T-helper 1 cell treated with Interleukin-12 subunit alpha and Interleukin-12 subunit beta and Interleukin-4 antibody, amounts not matched to agents 30 μg/mL and 1 μg/mL, for 36 hours (primary cell): ENCODE results near the gene CARMIL1.

Experiments used
- H3K27ac Mint-ChIP-seq: one replicate; pipeline ENCODE4 v1.8.0; 2021; ENCODE audit warnings: mild to moderate bottlenecking, mixed read lengths
- H3K27me3 Mint-ChIP-seq: one replicate; pipeline ENCODE4 v1.8.0; 2021; ENCODE audit warnings: low read depth, mixed read lengths
- H3K36me3 Mint-ChIP-seq: one replicate; pipeline ENCODE4 v1.8.0; 2021; ENCODE audit warnings: low read depth, mixed read lengths
- H3K4me1 Mint-ChIP-seq: one replicate; pipeline ENCODE4 v1.8.0; 2021; ENCODE audit warnings: low read depth, mixed read lengths
- H3K4me3 Mint-ChIP-seq: one replicate; pipeline ENCODE4 v1.8.0; 2021; ENCODE audit warnings: mild to moderate bottlenecking, moderate library complexity, mixed read lengths
- H3K9me3 Mint-ChIP-seq: one replicate; pipeline ENCODE4 v1.8.0; 2021; ENCODE audit warnings: mixed read lengths

The CARMIL1 gene

DNA sequence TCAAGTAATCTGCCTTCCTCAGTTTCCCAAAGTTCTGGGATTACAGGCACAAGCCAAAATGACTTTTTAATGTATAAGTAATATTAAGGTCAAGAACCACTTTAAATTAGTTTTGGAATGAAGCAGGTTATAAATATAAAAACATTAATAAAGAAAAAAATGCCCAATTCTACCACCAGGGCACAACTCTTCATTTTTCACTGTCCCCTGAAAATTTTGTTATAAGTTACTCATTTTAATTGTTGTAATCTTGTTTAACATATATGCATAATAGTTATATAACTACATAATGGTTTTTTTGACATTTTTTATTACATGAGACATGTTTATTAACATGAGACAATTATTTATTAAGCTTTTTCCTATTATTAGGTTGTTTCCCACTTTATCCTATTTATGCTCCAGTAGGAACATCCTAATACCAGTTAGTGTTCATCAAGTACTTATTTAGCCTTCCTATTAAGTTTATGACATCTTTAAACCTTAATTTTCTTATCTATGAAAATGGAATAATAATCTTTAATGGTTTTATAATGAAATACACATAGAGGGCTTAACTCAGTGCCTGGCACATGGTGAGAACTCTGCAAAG is 190.7 kb downstream of the CARMIL1 start:
- no peaks in the 10 kb centered on the region for H3K27me3 Mint-ChIP-seq
- H3K4me3 Mint-ChIP-seq = no peak overlapping the region
- no peak overlapping the region for H3K27ac Mint-ChIP-seq
- no peaks in the 10 kb centered on the region for H3K9me3 Mint-ChIP-seq
- H3K36me3 Mint-ChIP-seq = no peaks in the 10 kb centered on the region
- H3K4me1 Mint-ChIP-seq = no peaks in the 10 kb centered on the region

- Mint-ChIP-seq H3K36me3 (no peaks in the 10 kb centered on the region), H3K4me1 (no peaks in the 10 kb centered on the region), H3K27ac (no peak overlapping the region), H3K9me3 (no peaks in the 10 kb centered on the region), H3K4me3 (no peak overlapping the region), H3K27me3 (no peaks in the 10 kb centered on the region)
Observed at GRCh38 chr6:25472306-25472705, 193.1 kb downstream of the CARMIL1 start.

DNA sequence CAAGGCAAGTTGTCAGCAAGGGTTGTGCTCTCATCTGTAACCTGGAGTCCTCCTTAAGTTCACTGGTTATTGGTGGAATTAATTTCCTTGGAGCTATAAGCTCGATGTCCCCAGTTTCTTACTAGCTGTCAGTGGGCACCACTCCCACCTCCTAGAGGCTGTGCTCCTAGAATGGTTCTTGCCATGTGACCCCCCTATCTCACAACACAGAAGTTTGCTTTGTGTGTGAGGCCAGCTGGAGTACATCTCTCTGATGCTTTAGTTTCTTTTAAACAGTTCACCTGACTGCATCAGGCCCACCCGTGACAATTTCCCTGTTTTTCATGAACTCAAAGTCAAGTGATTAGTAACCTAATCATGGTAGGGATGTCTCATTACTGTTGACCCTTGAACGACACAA is 193.7 kb downstream of the CARMIL1 start:
- Mint-ChIP-seq H3K9me3 (no peaks in the 10 kb centered on the region), H3K27me3 (no peaks in the 10 kb centered on the region), H3K4me3 (no peak overlapping the region), H3K27ac (no peak overlapping the region), H3K4me1 (no peaks in the 10 kb centered on the region), H3K36me3 (no peaks in the 10 kb centered on the region)

- Mint-ChIP-seq H3K9me3 (no peaks in the 10 kb centered on the region), H3K36me3 (no peaks in the 10 kb centered on the region), H3K4me3 (no peak overlapping the region), H3K27ac (no peak overlapping the region), H3K27me3 (no peaks in the 10 kb centered on the region), H3K4me1 (no peaks in the 10 kb centered on the region)
Observed at GRCh38 chr6:25473447-25473846, 194.3 kb downstream of the CARMIL1 start.

DNA sequence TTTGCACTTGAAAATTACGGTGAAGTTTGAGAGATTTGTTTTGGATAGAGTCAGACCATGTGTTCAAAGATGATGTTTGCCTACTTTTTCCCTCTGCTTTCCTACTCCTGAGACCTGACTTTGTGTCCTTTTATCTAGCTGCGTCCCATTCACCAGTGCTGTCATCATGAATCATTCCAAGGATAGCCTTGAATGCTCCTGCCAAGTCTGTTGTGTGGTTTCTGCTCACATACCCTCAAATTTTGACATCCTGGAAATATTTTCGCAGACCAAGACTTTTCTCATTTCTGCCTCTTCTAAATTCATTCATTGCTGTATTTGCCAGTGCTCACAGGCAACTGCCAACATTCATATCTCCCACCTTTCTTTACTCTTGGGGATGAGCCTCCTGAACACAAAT is 197.0 kb downstream of the CARMIL1 start:
- H3K27me3 Mint-ChIP-seq = no peaks in the 10 kb centered on the region
- no peaks in the 10 kb centered on the region for H3K36me3 Mint-ChIP-seq

GRCh38 chr6:25477006-25477590 is 197.9 kb downstream of the CARMIL1 start:
- Mint-ChIP-seq H3K9me3 (no peaks in the 10 kb centered on the region), H3K27me3 (no peaks in the 10 kb centered on the region), H3K4me3 (no peak overlapping the region), H3K27ac (no peak overlapping the region), H3K4me1 (no peaks in the 10 kb centered on the region), H3K36me3 (no peaks in the 10 kb centered on the region)

More for the DNA sequence above, 197.0 kb downstream of the CARMIL1 start:
- H3K4me1 Mint-ChIP-seq = no peaks in the 10 kb centered on the region
- no peak overlapping the region for H3K27ac Mint-ChIP-seq
- no peaks in the 10 kb centered on the region for H3K9me3 Mint-ChIP-seq
- no peak overlapping the region for H3K4me3 Mint-ChIP-seq

DNA sequence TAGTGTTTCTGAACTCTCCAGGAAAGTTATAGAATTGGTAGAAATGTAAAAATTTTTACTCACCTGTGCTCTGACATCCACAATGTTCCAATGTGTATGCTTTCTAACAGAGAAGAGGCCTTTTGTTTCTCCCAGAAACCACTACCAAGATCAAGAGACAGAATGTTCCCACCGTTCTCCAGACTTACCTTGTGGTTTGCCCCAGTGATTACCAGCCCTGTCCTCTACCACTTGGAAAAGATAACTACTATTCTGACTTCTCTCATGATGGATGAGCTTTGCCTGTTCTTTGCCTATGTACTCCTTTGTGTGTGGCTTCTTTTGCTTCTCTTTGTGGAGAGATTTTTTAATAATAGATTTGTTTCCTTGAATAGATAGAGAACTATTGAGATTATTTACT is 199.8 kb downstream of the CARMIL1 start:
- Mint-ChIP-seq H3K9me3 (no peaks in the 10 kb centered on the region), H3K27me3 (no peaks in the 10 kb centered on the region), H3K4me1 (no peaks in the 10 kb centered on the region), H3K36me3 (no peaks in the 10 kb centered on the region), H3K4me3 (no peak overlapping the region), H3K27ac (no peak overlapping the region)

DNA sequence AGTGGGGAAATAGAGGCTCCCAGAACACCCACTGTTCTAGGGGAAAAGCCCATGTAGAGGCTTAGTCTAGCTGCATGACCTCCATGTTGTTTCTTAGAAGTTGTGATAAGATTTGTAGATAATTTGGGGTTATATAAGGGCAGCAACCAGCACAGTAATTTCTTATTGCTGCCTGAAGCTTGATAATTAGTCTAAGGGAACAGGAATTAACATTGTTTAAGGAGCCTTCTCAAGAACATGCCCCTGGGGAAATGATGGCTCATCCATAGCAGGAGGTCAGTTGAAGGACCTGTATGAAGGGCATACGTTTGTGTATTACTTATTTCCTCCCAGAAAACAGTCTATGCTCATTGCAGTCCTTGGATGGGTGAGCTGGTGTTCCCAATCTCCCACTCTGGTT is 202.1 kb downstream of the CARMIL1 start:
- Mint-ChIP-seq H3K4me3 (no peak overlapping the region), H3K36me3 (no peaks in the 10 kb centered on the region), H3K27ac (no peak overlapping the region)

GRCh38 chr6:25482996-25483395 is 203.8 kb downstream of the CARMIL1 start:
- Mint-ChIP-seq H3K27me3 (no peaks in the 10 kb centered on the region), H3K4me1 (no peaks in the 10 kb centered on the region), H3K9me3 (no peaks in the 10 kb centered on the region), H3K4me3 (no peak overlapping the region), H3K27ac (no peak overlapping the region), H3K36me3 (no peaks in the 10 kb centered on the region)

More for the DNA sequence above, 202.1 kb downstream of the CARMIL1 start:
- H3K4me1 Mint-ChIP-seq = no peaks in the 10 kb centered on the region
- H3K9me3 Mint-ChIP-seq = no peaks in the 10 kb centered on the region
- no peaks in the 10 kb centered on the region for H3K27me3 Mint-ChIP-seq

DNA sequence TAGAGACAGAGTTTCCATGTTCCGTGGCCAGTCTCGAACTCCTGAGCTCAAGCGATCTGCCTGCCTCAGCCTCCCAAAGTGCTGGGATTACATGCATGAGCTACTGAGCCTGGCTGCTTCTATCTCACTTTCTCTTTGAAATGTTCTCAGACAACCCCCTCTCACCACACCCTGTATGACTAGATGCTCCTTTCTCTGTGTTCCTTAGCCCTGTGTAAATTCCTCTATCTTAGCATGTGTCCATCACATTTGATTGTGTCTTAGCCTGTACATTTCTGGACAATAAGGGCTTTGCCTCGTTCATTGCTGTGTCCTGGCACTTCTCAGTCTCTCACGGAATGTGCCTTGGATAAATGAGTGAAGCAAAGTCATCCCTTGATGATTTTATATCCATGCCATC is 204.8 kb downstream of the CARMIL1 start:
- H3K4me1 Mint-ChIP-seq = no peaks in the 10 kb centered on the region
- H3K27ac Mint-ChIP-seq = no peak overlapping the region
- no peak overlapping the region for H3K4me3 Mint-ChIP-seq
- no peaks in the 10 kb centered on the region for H3K9me3 Mint-ChIP-seq
- H3K27me3 Mint-ChIP-seq = no peaks in the 10 kb centered on the region
- H3K36me3 Mint-ChIP-seq = no peaks in the 10 kb centered on the region

DNA sequence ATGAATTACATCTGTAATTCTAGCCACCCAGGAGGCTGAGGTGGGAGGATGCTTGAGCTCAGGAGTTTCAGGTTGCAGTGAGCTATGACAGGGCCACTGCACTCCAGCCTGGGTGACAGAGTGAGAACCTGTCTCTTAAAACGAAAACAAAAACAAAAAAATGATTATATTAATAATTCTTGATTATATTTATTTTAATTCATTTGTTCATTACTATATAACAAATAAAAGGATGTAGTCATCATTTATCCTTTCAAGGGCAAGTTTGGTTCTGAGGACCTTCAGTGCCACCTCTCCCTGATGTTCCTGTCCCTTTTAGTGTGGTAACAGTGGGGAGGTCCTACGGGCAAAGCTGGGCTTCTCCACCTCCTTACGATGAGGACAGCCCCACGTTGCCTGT is 205.7 kb downstream of the CARMIL1 start:
- no peak overlapping the region for H3K27ac Mint-ChIP-seq
- no peaks in the 10 kb centered on the region for H3K36me3 Mint-ChIP-seq
- no peak overlapping the region for H3K4me3 Mint-ChIP-seq
- peaks cover 3% of the 10 kb centered on the region for H3K4me1 Mint-ChIP-seq
- H3K9me3 Mint-ChIP-seq = no peaks in the 10 kb centered on the region
- H3K27me3 Mint-ChIP-seq = no peaks in the 10 kb centered on the region

DNA sequence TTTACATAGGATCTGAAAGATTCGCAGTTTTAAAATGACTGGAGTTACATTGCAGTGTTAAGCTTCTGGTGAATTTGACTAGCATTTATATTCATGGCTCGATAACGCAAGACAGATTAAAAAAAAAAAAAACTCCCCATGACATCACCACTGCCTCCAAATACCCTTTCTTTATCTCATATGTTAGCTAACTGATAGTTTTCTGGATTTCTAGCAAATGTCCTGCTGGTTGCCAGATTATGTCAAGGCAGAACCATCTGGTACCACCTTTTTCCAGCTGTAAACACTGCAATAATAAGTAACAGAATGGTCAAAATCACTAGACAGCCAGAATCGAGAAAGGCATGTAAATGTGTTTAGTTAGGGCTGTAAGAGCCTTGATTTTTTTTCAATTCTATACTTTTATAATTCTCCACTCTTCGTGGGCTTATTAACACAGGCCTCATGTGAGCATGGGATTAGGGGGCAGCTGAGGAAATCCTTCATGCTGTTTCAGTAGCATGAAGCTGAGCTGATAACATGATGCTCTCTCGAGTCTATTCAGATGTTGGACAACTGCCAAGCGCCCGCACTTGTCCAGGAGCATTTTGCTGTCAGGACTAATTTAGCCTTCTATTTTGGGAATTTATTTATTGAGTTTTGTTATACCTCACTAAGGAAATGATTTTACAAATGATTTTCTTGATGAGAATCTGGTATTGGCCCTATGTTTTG is 206.8 kb downstream of the CARMIL1 start:
- H3K27ac Mint-ChIP-seq = no peak overlapping the region
- H3K4me1 Mint-ChIP-seq = peaks cover 7% of the 10 kb centered on the region
- no peak overlapping the region for H3K4me3 Mint-ChIP-seq
- H3K27me3 Mint-ChIP-seq = no peaks in the 10 kb centered on the region
- H3K36me3 Mint-ChIP-seq = no peaks in the 10 kb centered on the region
- H3K9me3 Mint-ChIP-seq = no peaks in the 10 kb centered on the region

GRCh38 chr6:25486550-25486949 is 207.4 kb downstream of the CARMIL1 start:
- Mint-ChIP-seq H3K27me3 (no peaks in the 10 kb centered on the region), H3K4me3 (no peak overlapping the region), H3K9me3 (no peaks in the 10 kb centered on the region), H3K27ac (no peak overlapping the region), H3K36me3 (no peaks in the 10 kb centered on the region), H3K4me1 (peaks cover 7% of the 10 kb centered on the region)

GRCh38 chr6:25487012-25487411 is 207.8 kb downstream of the CARMIL1 start:
- H3K4me1 Mint-ChIP-seq = peaks cover 7% of the 10 kb centered on the region
- no peaks in the 10 kb centered on the region for H3K27me3 Mint-ChIP-seq
- H3K9me3 Mint-ChIP-seq = no peaks in the 10 kb centered on the region
- no peak overlapping the region for H3K27ac Mint-ChIP-seq
- H3K4me3 Mint-ChIP-seq = no peak overlapping the region
- no peaks in the 10 kb centered on the region for H3K36me3 Mint-ChIP-seq

GRCh38 chr6:25488156-25488555 is 209.0 kb downstream of the CARMIL1 start:
- Mint-ChIP-seq H3K4me1 (peaks cover 7% of the 10 kb centered on the region), H3K27me3 (no peaks in the 10 kb centered on the region), H3K4me3 (no peak overlapping the region), H3K27ac (no peak overlapping the region), H3K36me3 (no peaks in the 10 kb centered on the region), H3K9me3 (no peaks in the 10 kb centered on the region)
